IMR-90 (cell line): ENCODE results near the gene LPA. TPM values are rescaled to one million over a fixed set of nuclear protein-coding genes. Genes with fewer than 3 reads are reported as not detected.

Experiments
- ATAC-seq: fragments of 200-7000 bp; cut with Tn5 transposase; 2 replicates; pipeline ENCODE4 v1.9.1; 2020; ENCODE audit warnings: low read depth, mild to moderate bottlenecking, moderate library complexity
- BruUV-seq: library from RNA; stranded (reverse); fragments of 400-500 nt; replicated peaks from 2 replicates; lab custom pipeline; 2021; lab: Mats Ljungman, UMichigan
- CTCF ChIA-PET: fragments of 300-600 bp; formaldehyde crosslinking; extraction: SDS; loops from one replicate; lab custom pipeline; 2021; ENCODE audit warnings: antibody characterized with exemption; lab: Yijun Ruan, JAX
- POLR2A ChIA-PET: fragments of 300-600 bp; sonication (Branson Sonifier 250); formaldehyde crosslinking; loops from one replicate; lab custom pipeline; 2022; ENCODE audit warnings: antibody characterized with exemption; ENCODE audit not compliant: unreplicated experiment; lab: Charles Lee
- DNase-seq: peaks from one replicate; pipeline ENCODE4 v3.0.0; 2013
- H2AFZ ChIP-seq: replicated peaks from 2 replicates; pipeline ENCODE3; 2013; ENCODE audit warnings: low read length, mild to moderate bottlenecking; ENCODE audit not compliant: poor library complexity
- H2AK5ac ChIP-seq: 2 replicates; pipeline ENCODE4 v1.6.1; 2013; ENCODE audit warnings: low read depth, low read length, inconsistent platforms
- H2AK9ac ChIP-seq: replicated peaks from 2 replicates; pipeline ENCODE3; 2013; ENCODE audit warnings: mild to moderate bottlenecking, low read depth, low read length, moderate library complexity; ENCODE audit not compliant: poor library complexity
- H2BK120ac ChIP-seq: 2 replicates; pipeline ENCODE4 v1.6.1; 2013; ENCODE audit warnings: low read depth, low read length, inconsistent platforms
- H2BK15ac ChIP-seq: 3 replicates; pipeline ENCODE4 v1.6.1; 2013; ENCODE audit warnings: low read depth, low read length, inconsistent platforms
- H2BK20ac ChIP-seq: 2 replicates; pipeline ENCODE4 v1.6.1; 2013; ENCODE audit warnings: low read depth, mild to moderate bottlenecking, inconsistent platforms, low read length, moderate library complexity
- H2BK5ac ChIP-seq: 2 replicates; pipeline ENCODE4 v1.6.1; 2013; ENCODE audit warnings: mild to moderate bottlenecking, low read depth, low read length, inconsistent platforms; ENCODE audit not compliant: poor library complexity, severe bottlenecking
- H3K14ac ChIP-seq: replicated peaks from 2 replicates; pipeline ENCODE4 v1.6.1; 2013; ENCODE audit warnings: low read depth, low read length, inconsistent platforms
- H3K18ac ChIP-seq: 2 replicates; pipeline ENCODE4 v1.6.1; 2013; ENCODE audit warnings: low read depth, low read length, control low read depth
- H3K23ac ChIP-seq: 2 replicates; pipeline ENCODE4 v1.6.1; 2013; ENCODE audit warnings: low read depth, low read length, inconsistent platforms
- H3K27ac ChIP-seq: 2 replicates; pipeline ENCODE4 v1.5.1; 2013; ENCODE audit warnings: mild to moderate bottlenecking, control low read depth, low read length; ENCODE audit not compliant: insufficient read depth
- H3K27me3 ChIP-seq: 2 replicates; pipeline ENCODE4 v1.6.1; 2013; ENCODE audit warnings: low read length; ENCODE audit not compliant: control insufficient read depth, insufficient read depth
- H3K36me3 ChIP-seq: 2 replicates; pipeline ENCODE4 v1.6.1; 2013; ENCODE audit warnings: low read length, mixed read lengths; ENCODE audit not compliant: control insufficient read depth, insufficient read depth
- H3K4ac ChIP-seq: 2 replicates; pipeline ENCODE4 v1.6.1; 2013; ENCODE audit warnings: low read depth, low read length, inconsistent platforms
- H3K4me1 ChIP-seq: 2 replicates; pipeline ENCODE4 v1.6.1; 2013; ENCODE audit warnings: low read length, mixed read lengths; ENCODE audit not compliant: control insufficient read depth, insufficient read depth
- H3K4me2 ChIP-seq: 2 replicates; pipeline ENCODE4 v1.6.1; 2013; ENCODE audit warnings: low read depth, mild to moderate bottlenecking, control low read depth, low read length, moderate library complexity
- H3K4me3 ChIP-seq: 2 replicates; pipeline ENCODE4 v1.5.1; 2013; ENCODE audit warnings: low read depth, mild to moderate bottlenecking, control low read depth, low read length, moderate library complexity; ENCODE audit not compliant: insufficient read depth
- H3K56ac ChIP-seq: 2 replicates; pipeline ENCODE4 v1.6.1; 2013; ENCODE audit warnings: low read length, inconsistent platforms; ENCODE audit not compliant: insufficient read depth; ENCODE audit errors: extremely low read depth
- H3K79me1 ChIP-seq, 2 experiments: 2 replicates each; pipeline ENCODE4 v1.6.1; 2013; ENCODE audit warnings: low read length in 2 of 2, inconsistent platforms in 1 of 2, low read depth in 1 of 2
- H3K9ac ChIP-seq: 2 replicates; pipeline ENCODE4 v1.6.1; 2013; ENCODE audit warnings: low read depth, low read length, control low read depth
- H3K9me1 ChIP-seq: 2 replicates; pipeline ENCODE4 v1.6.1; 2013; ENCODE audit warnings: low read length, inconsistent platforms; ENCODE audit not compliant: insufficient read depth
- H3K9me3 ChIP-seq: 2 replicates; pipeline ENCODE4 v1.6.1; 2013; ENCODE audit warnings: low read length; ENCODE audit not compliant: control insufficient read depth, insufficient read depth
- H4K20me1 ChIP-seq: 2 replicates; pipeline ENCODE4 v1.6.1; 2013; ENCODE audit warnings: low read length, inconsistent platforms; ENCODE audit not compliant: insufficient read depth
- H4K5ac ChIP-seq: 2 replicates; pipeline ENCODE4 v1.6.1; 2013; ENCODE audit warnings: mild to moderate bottlenecking, low read depth, low read length, control low read depth
- H4K8ac ChIP-seq, 2 experiments: 2 replicates each; pipeline ENCODE4 v1.6.1; 2013; ENCODE audit warnings: low read depth in 2 of 2, low read length in 2 of 2, control low read depth in 1 of 2, inconsistent platforms in 1 of 2
- H4K91ac ChIP-seq: 2 replicates; pipeline ENCODE4 v1.6.1; 2013; ENCODE audit warnings: low read depth, low read length, inconsistent platforms; ENCODE audit not compliant: insufficient read depth
- MXI1 ChIP-seq: IDR thresholded peaks from 2 replicates; pipeline ENCODE4 v1.6.1; 2012; ENCODE audit warnings: low read depth, mild to moderate bottlenecking, low read length, moderate library complexity, borderline replicate concordance
- SMC3 ChIP-seq: fragments of 150-350 bp; IDR thresholded peaks from 2 replicates; pipeline ENCODE4 v1.6.1; 2016; ENCODE audit warnings: low read depth, mild to moderate bottlenecking, antibody characterized with exemption, low read length, moderate library complexity
- WGBS, 2 experiments: methylation state at CpG; one replicate each; pipeline versions ENCODE4 v1.1.5 to v1.1.7; 2013; ENCODE audit warnings: missing lambda C conversion rate in 2 of 2; ENCODE audit not compliant: insufficient read length in 1 of 2; ENCODE audit errors: extremely low coverage in 2 of 2; 5-methylcytosine and 5-hydroxymethylcytosine counted together
- dilution Hi-C: fragments of 300-500 bp; cut with HindIII; formaldehyde crosslinking; loops from one replicate; pipeline ENCODE4 v1.14.3; 2018; ENCODE audit warnings: low sequenced_read_pairs; ENCODE audit not compliant: unreplicated experiment
- in situ Hi-C: fragments of 300-500 bp; cut with MboI; formaldehyde crosslinking; loops from 3 replicates; pipeline ENCODE4 v1.14.3; 2019; ENCODE audit warnings: low sequenced_read_pairs, inconsistent platforms, mixed read lengths
- intact Hi-C: fragments of 100-400 bp; cut with micrococcal nuclease; formaldehyde crosslinking; loops from 2 replicates; pipeline ENCODE4 v1.10.0; 2022
- polyA plus RNA-seq, 3 experiments: library from polyadenylated mRNA; depleted of rRNA; stranded (reverse); fragments of >200 nt; gene quantifications; 2 replicates each; pipeline ENCODE4 v1.2.3, GENCODE V29; 2012; ENCODE audit warnings: low replicate concordance in 1 of 3
- total RNA-seq: library from RNA; depleted of rRNA; stranded (reverse); fragments of >200 nt; gene quantifications from 2 replicates; pipeline ENCODE4 v1.2.3, GENCODE V29; 2012
- TF ChIP-seq, protein P1 (sequence below): fragments of 150-350 bp; IDR thresholded peaks from 2 replicates; pipeline ENCODE4 v1.6.1; 2016; ENCODE audit warnings: low read depth, mild to moderate bottlenecking, low read length, moderate library complexity, borderline replicate concordance
- TF ChIP-seq, protein P2 (sequence below): conservative IDR thresholded peaks from 2 replicates; pipeline ENCODE4 v1.5.1; 2012; ENCODE audit warnings: mild to moderate bottlenecking, low read depth, low read length, improper control_type of control experiment

LPA gene
- total and polyA plus RNA-seq, 2 of the 4 experiments (the other 2 are of a cell fraction) = not detected

- TF ChIP-seq, protein P1, sequence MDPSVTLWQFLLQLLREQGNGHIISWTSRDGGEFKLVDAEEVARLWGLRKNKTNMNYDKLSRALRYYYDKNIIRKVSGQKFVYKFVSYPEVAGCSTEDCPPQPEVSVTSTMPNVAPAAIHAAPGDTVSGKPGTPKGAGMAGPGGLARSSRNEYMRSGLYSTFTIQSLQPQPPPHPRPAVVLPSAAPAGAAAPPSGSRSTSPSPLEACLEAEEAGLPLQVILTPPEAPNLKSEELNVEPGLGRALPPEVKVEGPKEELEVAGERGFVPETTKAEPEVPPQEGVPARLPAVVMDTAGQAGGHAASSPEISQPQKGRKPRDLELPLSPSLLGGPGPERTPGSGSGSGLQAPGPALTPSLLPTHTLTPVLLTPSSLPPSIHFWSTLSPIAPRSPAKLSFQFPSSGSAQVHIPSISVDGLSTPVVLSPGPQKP = no peak
- TF ChIP-seq MXI1 = no peak
These were observed 143.8 kb downstream of the LPA start (continued) for GRCh38 chr6:160520043-160520904.

DNA sequence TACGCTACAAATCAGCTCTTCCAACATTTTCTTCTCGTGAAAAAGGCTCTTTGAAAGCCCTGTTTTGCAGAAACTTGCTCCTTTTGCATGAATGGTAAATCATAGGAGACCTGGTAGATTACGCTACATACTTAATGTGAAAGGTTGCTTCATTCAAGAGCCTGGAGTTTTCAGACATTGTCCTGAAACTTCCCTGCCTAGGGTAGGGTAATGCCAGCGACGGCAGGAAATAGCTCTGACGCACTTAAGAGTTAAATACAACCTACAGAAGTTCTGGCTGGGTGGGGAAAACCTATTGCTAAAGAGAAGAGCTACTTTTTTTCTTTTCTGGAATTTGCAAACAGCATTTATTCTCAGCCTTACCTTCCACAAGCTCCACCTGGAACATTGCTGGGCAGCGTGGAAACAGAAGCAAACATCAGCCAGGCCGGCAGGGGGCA is 144.5 kb downstream of the LPA start:
- no peak overlapping the region for H3K27ac ChIP-seq
- no peaks in the 10 kb centered on the region for H3K9me1 ChIP-seq
- no peak overlapping the region for H3K9ac ChIP-seq
- H3K4me3 ChIP-seq = peak overlapping the region; percentile 60
- intact Hi-C loops = loop anchor here (1.0 to 2.0 kb wide), 2 partner anchors 15 to 855 kb away; no protein-coding TSS in a partner anchor
- H3K9me3 ChIP-seq = no peaks in the 10 kb centered on the region
- no peak overlapping the region for H3K4ac ChIP-seq
- no peaks in the 10 kb centered on the region for H4K20me1 ChIP-seq
- no peak overlapping the region for H4K5ac ChIP-seq
- no peak overlapping the region for H2BK120ac ChIP-seq
- H2AFZ ChIP-seq = peak overlapping the region; percentile 97
- H3K27me3 ChIP-seq = no peaks in the 10 kb centered on the region
- peak; percentile 10 for ATAC-seq
- ChIA-PET POLR2A (no interaction called here), CTCF (interaction anchor here (0.6 to 1.9 kb wide), 12 partner anchors 8 to 1338 kb away, joined by 3 to 10 read pairs (median 4); no protein-coding TSS in a partner anchor)
- BruUV-seq = no TSS peak
- no peak overlapping the region for H3K14ac ChIP-seq
- in situ Hi-C loops = loop anchor here (10.0 kb wide), 1 partner anchor 405 kb away; no protein-coding TSS in a partner anchor
- H3K79me1 ChIP-seq = no peaks in the 10 kb centered on the region
- 0 out of 4 replicates have a peak overlapping the region, but pooled peaks of 1 of the 2 experiments have one; percentile 80 for H4K8ac ChIP-seq
- H3K36me3 ChIP-seq = no peaks in the 10 kb centered on the region
- no peak overlapping the region for H3K4me2 ChIP-seq
- H2AK5ac ChIP-seq = no peak overlapping the region
- no peak overlapping the region for H3K23ac ChIP-seq
- no peak overlapping the region for H4K91ac ChIP-seq
- TF ChIP-seq, protein P2, sequence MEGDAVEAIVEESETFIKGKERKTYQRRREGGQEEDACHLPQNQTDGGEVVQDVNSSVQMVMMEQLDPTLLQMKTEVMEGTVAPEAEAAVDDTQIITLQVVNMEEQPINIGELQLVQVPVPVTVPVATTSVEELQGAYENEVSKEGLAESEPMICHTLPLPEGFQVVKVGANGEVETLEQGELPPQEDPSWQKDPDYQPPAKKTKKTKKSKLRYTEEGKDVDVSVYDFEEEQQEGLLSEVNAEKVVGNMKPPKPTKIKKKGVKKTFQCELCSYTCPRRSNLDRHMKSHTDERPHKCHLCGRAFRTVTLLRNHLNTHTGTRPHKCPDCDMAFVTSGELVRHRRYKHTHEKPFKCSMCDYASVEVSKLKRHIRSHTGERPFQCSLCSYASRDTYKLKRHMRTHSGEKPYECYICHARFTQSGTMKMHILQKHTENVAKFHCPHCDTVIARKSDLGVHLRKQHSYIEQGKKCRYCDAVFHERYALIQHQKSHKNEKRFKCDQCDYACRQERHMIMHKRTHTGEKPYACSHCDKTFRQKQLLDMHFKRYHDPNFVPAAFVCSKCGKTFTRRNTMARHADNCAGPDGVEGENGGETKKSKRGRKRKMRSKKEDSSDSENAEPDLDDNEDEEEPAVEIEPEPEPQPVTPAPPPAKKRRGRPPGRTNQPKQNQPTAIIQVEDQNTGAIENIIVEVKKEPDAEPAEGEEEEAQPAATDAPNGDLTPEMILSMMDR = peak; percentile 80; the same call in 1 of the 2 replicates
- no peak for TF ChIP-seq SMC3
- no peak for DNase-seq
- H3K56ac ChIP-seq = no peak overlapping the region
- no peak overlapping the region for H2AK9ac ChIP-seq
- H2BK15ac ChIP-seq = no peak overlapping the region
- no peak overlapping the region for H3K18ac ChIP-seq
- H2BK20ac ChIP-seq = no peak overlapping the region
- H3K4me1 ChIP-seq = no peaks in the 10 kb centered on the region
- WGBS, 2 experiments = 100% methylated on average over 1 of the region's 8 CpGs; no CpG with 5 or more reads in 1 of the 2 experiments
- dilution Hi-C loops = no loop called here
- no peak overlapping the region for H2BK5ac ChIP-seq
